GM12872 (cell line): ENCODE measurements around the gene PPFIA1.

Source experiments
- TF ChIP-seq, protein P1 (sequence below): IDR thresholded peaks from 3 replicates; pipeline ENCODE4 v1.5.1; 2011; ENCODE audit warnings: low read depth, mild to moderate bottlenecking, low read length, moderate library complexity; ENCODE audit not compliant: insufficient read depth

The PPFIA1 gene

DNA sequence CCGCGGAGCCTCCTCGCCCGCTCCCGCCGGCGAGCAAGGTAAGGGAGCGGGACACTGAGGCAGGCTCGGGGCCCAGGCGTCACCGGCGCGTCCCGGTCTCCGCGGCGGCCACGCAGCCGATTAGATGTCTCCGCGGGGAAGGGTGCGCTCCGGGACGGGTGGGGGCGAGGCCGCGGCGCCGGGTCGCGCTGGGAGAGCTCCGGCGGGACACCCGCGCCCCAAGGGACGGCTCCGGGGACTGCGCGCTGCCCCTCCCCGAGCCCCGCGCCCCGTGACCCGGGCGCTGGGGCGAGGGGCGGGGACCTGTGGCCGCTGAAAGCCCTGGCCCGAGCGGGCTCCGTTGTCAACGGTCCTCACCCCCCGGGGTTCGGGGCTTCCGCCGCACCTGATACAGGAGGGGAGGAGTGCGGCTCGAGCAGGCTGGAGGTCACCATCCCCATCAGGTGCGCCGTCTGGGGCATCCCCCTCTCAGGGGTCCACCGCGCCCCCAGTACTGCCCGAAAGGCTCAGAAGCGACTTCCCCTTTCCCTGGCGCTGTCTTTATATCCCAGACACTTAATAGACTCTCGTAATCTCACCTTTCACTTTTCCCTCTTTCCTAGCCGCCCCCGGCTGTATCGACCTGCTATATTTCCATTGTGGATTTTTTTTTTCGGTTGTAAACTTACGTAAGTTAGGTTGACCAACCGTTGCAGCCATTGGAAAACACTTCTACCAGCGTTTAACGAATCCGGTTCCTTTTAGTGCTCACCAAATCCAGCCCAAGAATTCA is 573 bp downstream of the PPFIA1 start:
- TF ChIP-seq, protein P1, sequence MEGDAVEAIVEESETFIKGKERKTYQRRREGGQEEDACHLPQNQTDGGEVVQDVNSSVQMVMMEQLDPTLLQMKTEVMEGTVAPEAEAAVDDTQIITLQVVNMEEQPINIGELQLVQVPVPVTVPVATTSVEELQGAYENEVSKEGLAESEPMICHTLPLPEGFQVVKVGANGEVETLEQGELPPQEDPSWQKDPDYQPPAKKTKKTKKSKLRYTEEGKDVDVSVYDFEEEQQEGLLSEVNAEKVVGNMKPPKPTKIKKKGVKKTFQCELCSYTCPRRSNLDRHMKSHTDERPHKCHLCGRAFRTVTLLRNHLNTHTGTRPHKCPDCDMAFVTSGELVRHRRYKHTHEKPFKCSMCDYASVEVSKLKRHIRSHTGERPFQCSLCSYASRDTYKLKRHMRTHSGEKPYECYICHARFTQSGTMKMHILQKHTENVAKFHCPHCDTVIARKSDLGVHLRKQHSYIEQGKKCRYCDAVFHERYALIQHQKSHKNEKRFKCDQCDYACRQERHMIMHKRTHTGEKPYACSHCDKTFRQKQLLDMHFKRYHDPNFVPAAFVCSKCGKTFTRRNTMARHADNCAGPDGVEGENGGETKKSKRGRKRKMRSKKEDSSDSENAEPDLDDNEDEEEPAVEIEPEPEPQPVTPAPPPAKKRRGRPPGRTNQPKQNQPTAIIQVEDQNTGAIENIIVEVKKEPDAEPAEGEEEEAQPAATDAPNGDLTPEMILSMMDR: no peak

DNA sequence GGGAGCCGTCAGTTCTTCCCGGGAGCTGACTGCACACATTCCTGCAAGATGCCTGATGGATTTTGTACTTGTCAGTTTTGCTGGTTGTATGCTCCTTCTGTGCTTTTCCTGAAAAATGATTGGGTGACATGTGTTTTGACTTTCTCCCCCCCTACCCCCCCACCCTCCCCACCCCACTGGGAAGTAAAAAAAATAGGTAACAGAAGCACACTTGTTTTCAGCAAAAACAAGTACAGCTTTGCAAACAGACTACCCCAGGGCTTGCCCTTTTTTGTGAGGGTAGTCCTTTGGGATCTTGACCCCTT is 1.1 kb downstream of the PPFIA1 start:
- TF ChIP-seq, protein P1: no peak

DNA sequence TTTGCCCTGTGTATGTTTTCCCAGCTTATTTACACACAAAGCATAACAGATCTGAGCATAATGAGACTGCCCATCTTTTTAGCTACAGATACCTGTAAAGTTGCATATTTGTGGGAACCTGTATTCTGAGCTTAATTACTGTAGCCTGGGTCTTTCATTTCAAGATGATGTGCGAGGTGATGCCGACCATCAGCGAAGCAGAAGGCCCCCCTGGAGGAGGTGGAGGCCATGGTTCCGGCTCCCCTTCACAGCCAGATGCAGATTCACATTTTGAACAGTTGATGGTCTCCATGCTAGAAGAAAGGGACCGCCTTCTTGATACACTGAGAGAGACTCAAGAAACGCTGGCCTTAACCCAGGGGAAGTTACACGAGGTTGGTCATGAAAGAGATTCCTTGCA is 1.5 kb downstream of the PPFIA1 start:
- TF ChIP-seq, protein P1: no peak

DNA sequence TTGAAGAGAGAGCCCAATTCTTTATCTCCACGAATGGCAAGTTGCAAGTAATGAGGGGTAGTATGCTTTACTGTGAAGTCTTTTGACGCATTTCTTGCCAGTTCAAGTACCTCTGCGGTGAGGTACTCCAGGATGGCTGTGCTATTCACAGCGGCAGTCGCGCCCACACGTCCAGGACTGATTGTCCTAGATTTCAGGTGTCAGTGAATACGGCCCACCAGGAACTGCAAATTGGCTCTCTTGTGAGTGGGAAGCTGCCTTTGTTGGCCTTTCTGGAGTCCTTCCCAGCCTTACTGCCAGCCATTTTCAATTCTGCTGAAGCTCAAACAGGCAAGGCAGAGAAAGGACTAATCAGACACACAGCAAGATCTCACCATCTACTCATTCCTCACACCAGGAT is 8.5 kb downstream of the PPFIA1 start:
- TF ChIP-seq, protein P1: no peak

DNA sequence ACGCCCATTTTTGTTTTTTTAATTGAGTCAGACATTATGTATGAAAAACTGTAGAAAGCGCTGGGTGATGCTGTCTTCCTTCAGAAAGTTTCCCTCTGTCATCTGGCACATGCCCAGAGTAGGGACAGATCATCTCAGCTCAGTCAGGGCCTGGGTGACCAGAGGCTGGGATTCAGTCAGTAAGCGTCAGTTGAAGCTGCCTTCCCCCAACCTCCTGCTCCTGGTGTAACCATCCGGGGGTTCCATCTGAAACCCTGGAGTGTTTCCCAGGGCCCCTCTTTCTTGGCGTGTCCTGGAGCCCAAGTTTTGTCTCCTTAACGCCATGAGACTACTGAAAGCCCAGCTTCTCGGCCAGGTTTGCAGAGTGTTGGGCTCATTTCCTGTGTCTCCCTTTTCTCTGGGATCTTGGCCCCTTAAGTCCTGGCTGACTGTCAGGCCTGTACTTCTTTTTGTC is 10.7 kb downstream of the PPFIA1 start:
- TF ChIP-seq, protein P1: no peak

DNA sequence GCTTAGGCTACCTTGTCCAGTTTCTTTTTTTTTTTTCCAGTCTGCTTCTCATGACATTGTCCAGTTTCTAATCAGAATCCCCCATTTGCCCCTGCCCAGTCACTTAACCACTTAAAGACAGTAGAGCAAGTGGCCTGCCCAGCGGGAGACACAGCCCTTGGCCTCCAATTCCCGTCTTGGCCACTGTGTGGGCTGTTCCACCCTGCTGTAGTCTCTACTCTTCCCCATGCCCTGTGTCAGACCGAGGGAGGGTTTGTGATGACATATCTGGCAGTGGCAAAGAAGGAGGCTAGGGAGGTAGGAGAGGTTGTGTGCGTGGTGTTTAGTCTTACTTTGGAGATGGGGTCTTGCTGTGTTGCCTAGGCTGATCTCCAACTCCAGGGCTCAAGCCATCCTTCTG is 11.5 kb downstream of the PPFIA1 start:
- TF ChIP-seq, protein P1: no peak

DNA sequence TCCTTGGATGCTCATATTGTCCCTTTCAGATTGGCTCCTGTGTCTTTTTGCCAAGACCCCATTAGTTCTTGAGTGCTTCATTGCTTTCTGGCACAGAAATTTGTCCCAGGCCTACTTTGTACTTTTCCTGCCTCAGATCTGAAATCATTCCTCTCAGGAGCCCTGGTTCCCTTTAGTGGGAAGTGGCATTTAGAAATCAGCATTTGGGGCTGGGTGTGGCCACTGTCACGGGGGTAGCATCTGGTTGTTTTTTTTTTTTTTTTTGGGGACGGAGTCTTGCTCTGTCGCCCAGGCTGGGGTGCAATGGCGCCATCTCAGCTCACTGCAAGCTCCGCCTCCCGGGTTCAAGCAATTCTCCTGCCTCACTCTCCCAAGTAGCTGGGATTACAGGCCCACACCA is 18.2 kb downstream of the PPFIA1 start:
- TF ChIP-seq, protein P1: no peak
